Astrocyte (in vitro differentiated cells and primary cell): Measurements from ENCODE around the gene RPP40. TPM values are rescaled to one million over a fixed set of nuclear protein-coding genes. Genes with fewer than 3 reads are reported as not detected.

Experiments used
- DNase-seq: peaks from one replicate; pipeline ENCODE4 v3.0.0-alpha.2; 2010; ENCODE audit warnings: low read depth
- FAIRE-seq: peaks from 2 replicates; lab custom pipeline; 2011; peaks lifted over from hg19 to GRCh38; lab: Jason Lieb, UNC
- H2AFZ ChIP-seq: 2 replicates; pipeline ENCODE4 v1.6.0; 2012; ENCODE audit warnings: low read depth, low read length, inconsistent platforms
- H3K27ac ChIP-seq: 2 replicates; pipeline ENCODE4 v1.5.1; 2011; ENCODE audit warnings: low read depth, low read length, inconsistent platforms
- H3K27me3 ChIP-seq: 2 replicates; pipeline ENCODE4 v1.6.0; 2011; ENCODE audit warnings: low read length, inconsistent platforms; ENCODE audit not compliant: insufficient read depth
- H3K36me3 ChIP-seq: 2 replicates; pipeline ENCODE4 v1.5.1; 2011; ENCODE audit warnings: low read length, inconsistent platforms; ENCODE audit not compliant: insufficient read depth
- H3K4me1 ChIP-seq: 2 replicates; pipeline ENCODE4 v1.5.1; 2011; ENCODE audit warnings: low read length, inconsistent platforms; ENCODE audit not compliant: insufficient read depth
- H3K4me2 ChIP-seq: 2 replicates; pipeline ENCODE4 v1.6.0; 2012; ENCODE audit warnings: low read length, inconsistent platforms
- H3K4me3 ChIP-seq: 2 replicates; pipeline ENCODE4 v1.5.1; 2011; ENCODE audit warnings: low read depth, mild to moderate bottlenecking, low read length, inconsistent platforms; ENCODE audit not compliant: insufficient read depth
- H3K79me2 ChIP-seq: 2 replicates; pipeline ENCODE4 v1.6.0; 2012; ENCODE audit warnings: mild to moderate bottlenecking, low read length, inconsistent platforms; ENCODE audit not compliant: insufficient read depth
- H3K9ac ChIP-seq: 2 replicates; pipeline ENCODE4 v1.6.0; 2012; ENCODE audit warnings: mild to moderate bottlenecking, low read length, inconsistent platforms
- H3K9me3 ChIP-seq: 2 replicates; pipeline ENCODE4 v1.5.1; 2012; ENCODE audit warnings: low read depth, mild to moderate bottlenecking, low read length, inconsistent platforms; ENCODE audit not compliant: insufficient read depth
- H4K20me1 ChIP-seq: 2 replicates; pipeline ENCODE4 v1.6.0; 2012; ENCODE audit warnings: low read length, inconsistent platforms; ENCODE audit not compliant: insufficient read depth
- H3K27ac Mint-ChIP-seq: one replicate; pipeline ENCODE4 v1.8.0; 2021; ENCODE audit warnings: mild to moderate bottlenecking, mixed read lengths; ENCODE audit not compliant: unreplicated experiment
- H3K27me3 Mint-ChIP-seq: one replicate; pipeline ENCODE4 v1.8.0; 2021; ENCODE audit warnings: low read depth, mixed read lengths; ENCODE audit not compliant: unreplicated experiment
- H3K36me3 Mint-ChIP-seq: one replicate; pipeline ENCODE4 v1.8.0; 2021; ENCODE audit warnings: low read depth, mixed read lengths; ENCODE audit not compliant: unreplicated experiment
- H3K4me1 Mint-ChIP-seq: one replicate; pipeline ENCODE4 v1.8.0; 2021; ENCODE audit warnings: low read depth, mixed read lengths; ENCODE audit not compliant: unreplicated experiment
- H3K4me3 Mint-ChIP-seq: one replicate; pipeline ENCODE4 v1.8.0; 2021; ENCODE audit warnings: mild to moderate bottlenecking, moderate library complexity, mixed read lengths; ENCODE audit not compliant: unreplicated experiment
- H3K9me3 Mint-ChIP-seq: one replicate; pipeline ENCODE4 v1.8.0; 2021; ENCODE audit warnings: mild to moderate bottlenecking, mixed read lengths; ENCODE audit not compliant: unreplicated experiment
- EZH2 ChIP-seq: IDR thresholded peaks from 2 replicates; pipeline ENCODE4 v1.6.1; 2012; ENCODE audit warnings: mild to moderate bottlenecking, low read length, inconsistent platforms; ENCODE audit not compliant: insufficient read depth
- total RNA-seq: library from RNA; stranded (reverse); gene quantifications from 2 replicates; pipeline ENCODE4 v1.2.1, GENCODE V29; 2021
- TF ChIP-seq, protein P1 (sequence below): IDR thresholded peaks from 2 replicates; pipeline ENCODE4 v1.5.1; 2011; ENCODE audit warnings: low read depth, mild to moderate bottlenecking, inconsistent platforms, low read length, moderate library complexity; ENCODE audit not compliant: insufficient read depth

Gene RPP40
- total RNA-seq, 1 donor from 2014 or later: 16.6 TPM

DNA sequence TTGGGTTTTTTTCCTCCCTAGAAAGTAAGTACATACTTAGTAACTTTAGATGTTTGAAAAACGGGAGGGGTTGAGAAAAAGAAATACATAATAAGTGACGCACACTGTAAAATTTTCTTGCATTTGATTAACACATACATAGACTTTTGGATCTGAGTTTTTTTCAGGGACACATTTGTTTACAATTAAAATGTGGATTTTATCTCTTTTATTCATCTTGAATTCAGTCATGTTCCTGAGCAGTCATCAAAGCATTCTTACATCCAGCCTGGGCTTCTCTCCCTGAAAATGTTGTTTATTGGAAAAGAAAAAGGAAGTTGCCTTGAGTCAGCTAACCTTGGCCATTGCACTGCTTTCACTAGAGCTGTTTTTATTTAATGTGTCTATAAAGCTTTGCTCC, 8.7 kb upstream of the RPP40 start:
- DNase-seq: peak; percentile 11
- TF ChIP-seq, protein P1, sequence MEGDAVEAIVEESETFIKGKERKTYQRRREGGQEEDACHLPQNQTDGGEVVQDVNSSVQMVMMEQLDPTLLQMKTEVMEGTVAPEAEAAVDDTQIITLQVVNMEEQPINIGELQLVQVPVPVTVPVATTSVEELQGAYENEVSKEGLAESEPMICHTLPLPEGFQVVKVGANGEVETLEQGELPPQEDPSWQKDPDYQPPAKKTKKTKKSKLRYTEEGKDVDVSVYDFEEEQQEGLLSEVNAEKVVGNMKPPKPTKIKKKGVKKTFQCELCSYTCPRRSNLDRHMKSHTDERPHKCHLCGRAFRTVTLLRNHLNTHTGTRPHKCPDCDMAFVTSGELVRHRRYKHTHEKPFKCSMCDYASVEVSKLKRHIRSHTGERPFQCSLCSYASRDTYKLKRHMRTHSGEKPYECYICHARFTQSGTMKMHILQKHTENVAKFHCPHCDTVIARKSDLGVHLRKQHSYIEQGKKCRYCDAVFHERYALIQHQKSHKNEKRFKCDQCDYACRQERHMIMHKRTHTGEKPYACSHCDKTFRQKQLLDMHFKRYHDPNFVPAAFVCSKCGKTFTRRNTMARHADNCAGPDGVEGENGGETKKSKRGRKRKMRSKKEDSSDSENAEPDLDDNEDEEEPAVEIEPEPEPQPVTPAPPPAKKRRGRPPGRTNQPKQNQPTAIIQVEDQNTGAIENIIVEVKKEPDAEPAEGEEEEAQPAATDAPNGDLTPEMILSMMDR: no peak
- TF ChIP-seq EZH2: no peak
- no peaks in the 10 kb centered on the region for H3K4me1 ChIP-seq

DNA sequence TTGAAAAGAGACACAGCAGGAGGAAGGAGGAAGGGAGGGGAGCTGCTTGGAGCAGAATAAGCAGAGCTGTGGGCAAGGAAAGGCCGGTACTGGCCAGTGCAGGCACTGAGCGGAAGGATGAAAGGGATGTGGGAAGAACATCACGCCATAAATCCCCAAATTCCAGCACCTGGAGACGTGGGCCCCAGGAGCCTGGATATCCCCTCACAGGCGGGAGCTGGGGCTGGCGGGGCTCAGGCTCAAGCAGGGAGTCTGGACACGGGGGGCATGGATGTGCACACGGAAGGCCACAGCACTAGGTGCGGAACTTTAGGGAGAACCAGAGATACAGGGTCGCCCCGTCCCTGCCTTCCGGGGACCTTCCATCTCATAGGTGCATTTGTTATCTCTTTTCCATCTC, 7.5 kb upstream of the RPP40 start:
- H3K4me1 Mint-ChIP-seq: no peaks in the 10 kb centered on the region
- FAIRE-seq: no peak
- TF ChIP-seq, protein P1: no peak
- TF ChIP-seq EZH2: no peak

More for the DNA sequence above, 8.7 kb upstream of the RPP40 start:
- no peak overlapping the region for H2AFZ ChIP-seq
- H3K27ac Mint-ChIP-seq: no peak overlapping the region
- H3K27me3 ChIP-seq: no peaks in the 10 kb centered on the region
- H3K4me3 Mint-ChIP-seq: no peak overlapping the region
- no peak overlapping the region for H3K4me3 ChIP-seq
- no peaks in the 10 kb centered on the region for H3K36me3 ChIP-seq
- H3K36me3 Mint-ChIP-seq: peaks cover 2% of the 10 kb centered on the region
- no peaks in the 10 kb centered on the region for H3K79me2 ChIP-seq
- H3K27ac ChIP-seq: no peak overlapping the region
- no peak overlapping the region for H3K9ac ChIP-seq
- no peaks in the 10 kb centered on the region for H4K20me1 ChIP-seq
- H3K4me2 ChIP-seq: no peak overlapping the region
- H3K9me3 ChIP-seq: no peaks in the 10 kb centered on the region
- no peaks in the 10 kb centered on the region for H3K27me3 Mint-ChIP-seq
- peak; percentile 43 for FAIRE-seq
- H3K4me1 Mint-ChIP-seq: no peaks in the 10 kb centered on the region
- peaks cover 14% of the 10 kb centered on the region for H3K9me3 Mint-ChIP-seq

DNA sequence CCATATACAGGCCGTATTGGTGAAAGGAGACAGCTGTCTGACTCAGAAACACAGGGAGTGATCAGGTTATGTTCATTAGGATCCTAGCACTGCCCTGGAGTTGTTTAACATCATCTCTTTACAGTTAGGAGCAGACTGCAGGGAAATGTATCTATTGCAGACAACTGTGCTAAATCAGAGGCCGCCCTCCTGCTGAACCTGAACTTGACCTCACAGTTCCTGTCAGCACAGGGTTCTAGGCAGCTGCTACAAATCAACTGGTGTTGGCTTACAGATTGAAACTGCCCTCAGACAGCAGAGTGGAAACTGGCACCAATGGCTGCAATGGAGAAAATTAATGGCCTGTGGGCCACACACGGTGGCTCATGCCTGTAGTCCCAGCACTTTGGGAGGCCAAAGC, 3.7 kb upstream of the RPP40 start:
- H3K4me1 ChIP-seq: peaks cover 9% of the 10 kb centered on the region
- no peak overlapping the region for H3K27ac ChIP-seq
- no peaks in the 10 kb centered on the region for H3K36me3 ChIP-seq
- H3K9me3 ChIP-seq: no peaks in the 10 kb centered on the region
- Mint-ChIP-seq H3K4me3 (no peak overlapping the region), H3K4me1 (peaks cover 3% of the 10 kb centered on the region), H3K27ac (no peak overlapping the region), H3K9me3 (no peaks in the 10 kb centered on the region), H3K36me3 (no peaks in the 10 kb centered on the region), H3K27me3 (no peaks in the 10 kb centered on the region)
- H3K4me3 ChIP-seq: no peak overlapping the region
- H3K27me3 ChIP-seq: no peaks in the 10 kb centered on the region
- DNase-seq: no peak
- no peaks in the 10 kb centered on the region for H4K20me1 ChIP-seq
- H3K79me2 ChIP-seq: no peaks in the 10 kb centered on the region
- H3K4me2 ChIP-seq: no peak overlapping the region
- FAIRE-seq: no peak
- H3K9ac ChIP-seq: no peak overlapping the region
- no peak overlapping the region for H2AFZ ChIP-seq
- TF ChIP-seq EZH2: no peak
- TF ChIP-seq, protein P1: no peak

More for the DNA sequence above, 7.5 kb upstream of the RPP40 start:
- Mint-ChIP-seq H3K27me3 (no peaks in the 10 kb centered on the region), H3K4me3 (no peak overlapping the region), H3K9me3 (peaks cover 9% of the 10 kb centered on the region), H3K36me3 (peaks cover 2% of the 10 kb centered on the region), H3K27ac (no peak overlapping the region)
- no peaks in the 10 kb centered on the region for H3K36me3 ChIP-seq
- no peaks in the 10 kb centered on the region for H4K20me1 ChIP-seq
- H2AFZ ChIP-seq: no peak overlapping the region
- no peak overlapping the region for H3K9ac ChIP-seq
- no peak overlapping the region for H3K4me2 ChIP-seq
- no peaks in the 10 kb centered on the region for H3K27me3 ChIP-seq
- H3K79me2 ChIP-seq: no peaks in the 10 kb centered on the region
- H3K9me3 ChIP-seq: no peaks in the 10 kb centered on the region
- DNase-seq: no peak
- no peaks in the 10 kb centered on the region for H3K4me1 ChIP-seq
- H3K27ac ChIP-seq: no peak overlapping the region
- H3K4me3 ChIP-seq: no peak overlapping the region
